ENCODE results near the gene CCDC88B. TPM values are rescaled to one million over a fixed set of nuclear protein-coding genes. Genes with fewer than 3 reads are reported as not detected.
A peak's percentile ranks its signal among the peaks of the same experiment; 100 is the strongest.
"Not testable (repeated sequence)": the region's sequence is repeated elsewhere in the genome, so short reads cannot be mapped to it uniquely, and the experiment has no call there.

CCDC88B gene
- total and polyA plus RNA-seq, 7 donors: 1.4 to 3.6 (median 2.6) TPM

DNA sequence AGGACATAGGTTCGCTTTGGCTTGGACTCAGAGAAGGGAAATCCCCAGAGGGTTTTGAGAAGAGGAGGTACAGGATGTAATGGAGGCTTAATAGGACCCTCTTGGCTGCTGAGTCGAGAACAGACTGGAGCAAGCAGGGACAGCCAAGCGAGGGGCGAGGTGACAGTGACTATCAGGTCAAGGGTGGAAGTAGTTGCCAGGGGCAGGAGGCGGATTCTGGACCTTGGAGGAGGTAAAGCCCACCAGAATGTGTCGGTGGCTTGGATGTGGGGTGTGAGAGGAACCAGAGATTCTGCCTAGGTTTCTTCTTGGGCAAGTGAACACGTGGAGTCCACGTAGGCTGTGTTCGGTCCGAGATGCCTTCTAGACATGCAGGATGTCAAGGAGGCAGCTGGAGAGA is 27.1 kb upstream of the CCDC88B start:
- ATAC-seq (no peak), DNase-seq (no peak)
- no peaks in the 10 kb centered on the region for H3K9me3 ChIP-seq
- 78 to 90% (median 85%) methylated on average over 10 of the region's 10 CpGs for WGBS, 3 donors
- TF ChIP-seq, protein P1, sequence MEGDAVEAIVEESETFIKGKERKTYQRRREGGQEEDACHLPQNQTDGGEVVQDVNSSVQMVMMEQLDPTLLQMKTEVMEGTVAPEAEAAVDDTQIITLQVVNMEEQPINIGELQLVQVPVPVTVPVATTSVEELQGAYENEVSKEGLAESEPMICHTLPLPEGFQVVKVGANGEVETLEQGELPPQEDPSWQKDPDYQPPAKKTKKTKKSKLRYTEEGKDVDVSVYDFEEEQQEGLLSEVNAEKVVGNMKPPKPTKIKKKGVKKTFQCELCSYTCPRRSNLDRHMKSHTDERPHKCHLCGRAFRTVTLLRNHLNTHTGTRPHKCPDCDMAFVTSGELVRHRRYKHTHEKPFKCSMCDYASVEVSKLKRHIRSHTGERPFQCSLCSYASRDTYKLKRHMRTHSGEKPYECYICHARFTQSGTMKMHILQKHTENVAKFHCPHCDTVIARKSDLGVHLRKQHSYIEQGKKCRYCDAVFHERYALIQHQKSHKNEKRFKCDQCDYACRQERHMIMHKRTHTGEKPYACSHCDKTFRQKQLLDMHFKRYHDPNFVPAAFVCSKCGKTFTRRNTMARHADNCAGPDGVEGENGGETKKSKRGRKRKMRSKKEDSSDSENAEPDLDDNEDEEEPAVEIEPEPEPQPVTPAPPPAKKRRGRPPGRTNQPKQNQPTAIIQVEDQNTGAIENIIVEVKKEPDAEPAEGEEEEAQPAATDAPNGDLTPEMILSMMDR (IDR thresholded peaks at IDR 0.05): no peak
- H3K4me3 ChIP-seq: no peak overlapping the region
- peaks cover 31% of the 10 kb centered on the region for H3K4me1 ChIP-seq
- intact Hi-C loops (cut with DNase I): no loop called here
- H3K27ac ChIP-seq: peak overlapping the region; percentile 83
- no peaks in the 10 kb centered on the region for H3K27me3 ChIP-seq (ENCODE audit: insufficient read depth in 3 of 3, low read length in 2 of 3)
- peaks cover 5 to 31% of the 10 kb centered on the region in 2 donors for H3K36me3 ChIP-seq (ENCODE audit: insufficient read depth in 1 of 2, low read depth in 1 of 2)

DNA sequence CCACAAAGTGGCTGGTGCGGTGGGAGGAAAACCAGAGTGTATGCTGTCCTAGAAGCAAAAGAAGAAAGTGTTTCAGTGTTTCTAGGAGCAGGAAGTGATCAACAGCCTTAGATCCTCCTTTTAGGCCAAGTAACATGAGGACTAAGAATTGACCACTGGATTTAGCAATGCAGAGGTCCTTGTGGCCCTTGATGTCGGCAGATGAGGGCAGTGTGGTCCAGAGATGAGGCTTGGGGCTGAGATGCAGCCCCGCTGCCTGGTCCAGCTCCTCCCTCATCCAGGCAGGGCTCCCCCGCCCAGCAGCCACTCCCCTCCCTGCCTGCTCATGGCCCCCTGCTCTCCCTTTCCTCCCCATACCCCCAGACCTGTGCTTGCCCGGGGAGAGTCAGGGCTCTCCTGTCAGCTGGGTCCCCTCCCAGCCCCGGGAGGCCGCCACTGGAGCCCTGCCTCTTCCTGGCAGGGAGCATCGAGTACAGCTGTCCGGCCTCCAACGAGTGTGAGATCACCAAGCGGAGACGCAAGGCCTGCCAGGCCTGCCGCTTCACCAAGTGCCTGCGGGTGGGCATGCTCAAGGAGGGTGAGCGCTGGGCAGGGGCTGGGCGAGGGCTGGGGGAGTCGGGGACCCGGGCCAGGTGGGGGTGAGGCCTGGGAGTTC is 26.4 kb upstream of the CCDC88B start:
- Histone ChIP-seq H3K4me1 (peaks cover 31% of the 10 kb centered on the region), H3K4me3 (peak overlapping the region; percentile 46), H3K36me3 (ENCODE audit: insufficient read depth in 1 of 2, low read depth in 1 of 2) (peaks cover 5 to 28% of the 10 kb centered on the region in 2 donors), H3K9me3 (no peaks in the 10 kb centered on the region), H3K27me3 (ENCODE audit: insufficient read depth in 3 of 3, low read length in 2 of 3) (no peaks in the 10 kb centered on the region), H3K27ac (peak overlapping the region; percentile 83)
- DNase-seq (peak; percentile 80 to 91), ATAC-seq (peak; percentile 14 to 46 (median 36))
- WGBS, 3 donors: 26 to 49% (median 34%) methylated on average over 18 of the region's 18 CpGs
- intact Hi-C loops (cut with DNase I): no loop called here
- TF ChIP-seq, protein P1 (IDR thresholded peaks at IDR 0.05): no peak

DNA sequence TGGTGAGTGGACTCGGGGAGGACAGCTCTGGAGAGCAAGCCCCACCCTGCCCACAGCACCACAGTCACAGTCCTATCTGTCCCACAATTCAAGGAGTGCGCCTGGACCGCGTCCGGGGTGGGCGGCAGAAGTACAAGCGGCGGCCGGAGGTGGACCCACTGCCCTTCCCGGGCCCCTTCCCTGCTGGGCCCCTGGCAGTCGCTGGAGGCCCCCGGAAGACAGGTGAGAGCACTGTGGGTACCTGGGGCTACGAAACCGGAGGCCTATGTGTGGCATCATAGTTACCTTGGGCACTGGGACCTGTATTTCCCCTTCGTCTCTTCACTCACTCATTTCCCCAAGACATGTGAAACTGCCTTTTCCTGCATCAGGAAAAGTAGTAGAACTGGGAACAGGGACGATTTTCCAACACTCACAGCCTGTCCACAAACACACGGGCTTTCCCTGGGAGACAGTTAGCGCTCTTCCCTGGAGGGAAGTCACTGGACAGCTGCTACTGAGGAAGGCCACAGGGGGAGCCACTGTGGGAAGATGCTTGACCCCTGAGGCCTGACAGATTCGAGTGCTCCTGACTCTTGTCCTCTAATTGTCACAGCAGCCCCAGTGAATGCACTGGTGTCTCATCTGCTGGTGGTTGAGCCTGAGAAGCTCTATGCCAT is 25.7 kb upstream of the CCDC88B start:
- Histone ChIP-seq H3K4me1 (peaks cover 31% of the 10 kb centered on the region), H3K4me3 (peak overlapping the region; percentile 46)
- TF ChIP-seq, protein P1 (IDR thresholded peaks at IDR 0.05): no peak

DNA sequence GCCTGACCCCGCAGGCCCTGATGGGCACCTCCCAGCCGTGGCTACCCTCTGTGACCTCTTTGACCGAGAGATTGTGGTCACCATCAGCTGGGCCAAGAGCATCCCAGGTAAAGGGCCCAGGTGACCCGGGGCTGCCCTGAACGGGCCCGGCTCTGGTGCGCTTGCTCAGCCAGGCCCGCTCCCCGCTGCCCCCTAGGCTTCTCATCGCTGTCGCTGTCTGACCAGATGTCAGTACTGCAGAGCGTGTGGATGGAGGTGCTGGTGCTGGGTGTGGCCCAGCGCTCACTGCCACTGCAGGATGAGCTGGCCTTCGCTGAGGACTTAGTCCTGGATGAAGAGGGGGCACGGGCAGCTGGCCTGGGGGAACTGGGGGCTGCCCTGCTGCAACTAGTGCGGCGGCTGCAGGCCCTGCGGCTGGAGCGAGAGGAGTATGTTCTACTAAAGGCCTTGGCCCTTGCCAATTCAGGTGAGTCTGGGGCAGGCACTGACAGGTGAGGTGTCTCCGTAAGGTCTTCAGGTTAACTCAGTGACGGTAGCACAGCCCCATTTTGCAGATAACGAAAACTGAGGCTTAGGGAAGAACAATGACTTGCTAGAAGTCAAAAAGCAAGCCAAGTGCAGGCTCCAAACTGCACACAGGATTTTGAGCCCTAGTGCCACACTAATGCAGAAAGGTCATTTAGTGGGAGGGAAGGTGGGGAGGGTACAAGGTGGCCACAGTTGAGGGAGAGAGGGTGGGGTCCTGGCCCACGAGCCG is 25.0 kb upstream of the CCDC88B start:
- Histone ChIP-seq H3K4me3 (no peak overlapping the region), H3K27ac (no peak overlapping the region), H3K27me3 (ENCODE audit: insufficient read depth in 3 of 3, low read length in 2 of 3) (no peaks in the 10 kb centered on the region), H3K36me3 (ENCODE audit: insufficient read depth in 1 of 2, low read depth in 1 of 2) (peaks cover 5 to 28% of the 10 kb centered on the region in 2 donors), H3K9me3 (no peaks in the 10 kb centered on the region), H3K4me1 (peaks cover 31% of the 10 kb centered on the region)
- no peak for ATAC-seq
- intact Hi-C loops (cut with DNase I): no loop called here
- 82 to 85% (median 84%) methylated on average over 24 of the region's 24 CpGs for WGBS, 3 donors
- TF ChIP-seq, protein P1 (IDR thresholded peaks at IDR 0.05): no peak
- DNase-seq: no peak

More for the DNA sequence above, 25.7 kb upstream of the CCDC88B start:
- Histone ChIP-seq H3K9me3 (no peaks in the 10 kb centered on the region), H3K27ac (peak overlapping the region; percentile 83), H3K27me3 (ENCODE audit: insufficient read depth in 3 of 3, low read length in 2 of 3) (no peaks in the 10 kb centered on the region), H3K36me3 (ENCODE audit: insufficient read depth in 1 of 2, low read depth in 1 of 2) (peaks cover 5 to 28% of the 10 kb centered on the region in 2 donors)
- no peak for DNase-seq
- intact Hi-C loops (cut with DNase I): no loop called here
- WGBS, 3 donors: 45 to 61% (median 59%) methylated on average over 18 to 19 of the region's 19 CpGs
- ATAC-seq: no peak

DNA sequence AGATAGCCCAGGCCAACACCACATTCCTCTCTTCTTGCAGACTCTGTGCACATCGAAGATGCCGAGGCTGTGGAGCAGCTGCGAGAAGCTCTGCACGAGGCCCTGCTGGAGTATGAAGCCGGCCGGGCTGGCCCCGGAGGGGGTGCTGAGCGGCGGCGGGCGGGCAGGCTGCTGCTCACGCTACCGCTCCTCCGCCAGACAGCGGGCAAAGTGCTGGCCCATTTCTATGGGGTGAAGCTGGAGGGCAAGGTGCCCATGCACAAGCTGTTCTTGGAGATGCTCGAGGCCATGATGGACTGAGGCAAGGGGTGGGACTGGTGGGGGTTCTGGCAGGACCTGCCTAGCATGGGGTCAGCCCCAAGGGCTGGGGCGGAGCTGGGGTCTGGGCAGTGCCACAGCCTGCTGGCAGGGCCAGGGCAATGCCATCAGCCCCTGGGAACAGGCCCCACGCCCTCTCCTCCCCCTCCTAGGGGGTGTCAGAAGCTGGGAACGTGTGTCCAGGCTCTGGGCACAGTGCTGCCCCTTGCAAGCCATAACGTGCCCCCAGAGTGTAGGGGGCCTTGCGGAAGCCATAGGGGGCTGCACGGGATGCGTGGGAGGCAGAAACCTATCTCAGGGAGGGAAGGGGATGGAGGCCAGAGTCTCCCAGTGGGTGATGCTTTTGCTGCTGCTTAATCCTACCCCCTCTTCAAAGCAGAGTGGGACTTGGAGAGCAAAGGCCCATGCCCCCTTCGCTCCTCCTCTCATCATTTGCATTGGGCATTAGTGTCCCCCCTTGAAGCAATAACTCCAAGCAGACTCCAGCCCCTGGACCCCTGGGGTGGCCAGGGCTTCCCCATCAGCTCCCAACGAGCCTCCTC is 24.1 kb upstream of the CCDC88B start:
- ATAC-seq; intact Hi-C loops (cut with DNase I); H3K27me3 ChIP-seq (ENCODE audit: insufficient read depth in 3 of 3, low read length in 2 of 3); DNase-seq; H3K9me3 ChIP-seq: not testable (repeated sequence)
- Histone ChIP-seq H3K4me3 (peak overlapping the region; percentile 86), H3K36me3 (ENCODE audit: insufficient read depth in 1 of 2, low read depth in 1 of 2) (peaks cover 7 to 28% of the 10 kb centered on the region in 2 donors), H3K27ac (peak overlapping the region; percentile 99), H3K4me1 (peaks cover 31% of the 10 kb centered on the region)
- 56 to 64% (median 63%) methylated on average over 24 to 25 of the region's 25 CpGs for WGBS, 3 donors

Data from psoas muscle (tissue), 8 donors.